Kidney epithelial cell (primary cell): ENCODE results near the gene UBR2. TPM values are rescaled to one million over a fixed set of nuclear protein-coding genes. Genes with fewer than 3 reads are reported as not detected.

ENCODE experiments used
- DNase-seq: peaks from one replicate; pipeline ENCODE4 v3.0.0-alpha.2; 2010; ENCODE audit warnings: low read depth
- H3K27me3 ChIP-seq: 2 replicates; pipeline ENCODE4 v1.6.0; 2011; ENCODE audit warnings: low read length; ENCODE audit not compliant: control insufficient read depth, insufficient read depth
- H3K36me3 ChIP-seq: 2 replicates; pipeline ENCODE4 v1.5.1; 2011; ENCODE audit warnings: low read length; ENCODE audit not compliant: control insufficient read depth, insufficient read depth
- H3K4me3 ChIP-seq: 2 replicates; pipeline ENCODE4 v1.5.1; 2011; ENCODE audit warnings: low read depth, mild to moderate bottlenecking, control low read depth, low read length
- total RNA-seq: library from RNA; depleted of rRNA; stranded (reverse); fragments of >200 nt; gene quantifications from 2 replicates; pipeline ENCODE4 v1.2.3, GENCODE V29; 2015
- TF ChIP-seq, protein P1 (sequence below): IDR thresholded peaks from 2 replicates; pipeline ENCODE4 v1.5.1; 2011; ENCODE audit warnings: mild to moderate bottlenecking, moderate library complexity, low read length, control low read depth, inconsistent platforms; ENCODE audit not compliant: insufficient read depth, poor library complexity, severe bottlenecking

UBR2 gene
- total RNA-seq, 1 donor from 2014 or later: 13.1 TPM

- H3K27me3 ChIP-seq: no peaks in the 10 kb centered on the region
- TF ChIP-seq, protein P1, sequence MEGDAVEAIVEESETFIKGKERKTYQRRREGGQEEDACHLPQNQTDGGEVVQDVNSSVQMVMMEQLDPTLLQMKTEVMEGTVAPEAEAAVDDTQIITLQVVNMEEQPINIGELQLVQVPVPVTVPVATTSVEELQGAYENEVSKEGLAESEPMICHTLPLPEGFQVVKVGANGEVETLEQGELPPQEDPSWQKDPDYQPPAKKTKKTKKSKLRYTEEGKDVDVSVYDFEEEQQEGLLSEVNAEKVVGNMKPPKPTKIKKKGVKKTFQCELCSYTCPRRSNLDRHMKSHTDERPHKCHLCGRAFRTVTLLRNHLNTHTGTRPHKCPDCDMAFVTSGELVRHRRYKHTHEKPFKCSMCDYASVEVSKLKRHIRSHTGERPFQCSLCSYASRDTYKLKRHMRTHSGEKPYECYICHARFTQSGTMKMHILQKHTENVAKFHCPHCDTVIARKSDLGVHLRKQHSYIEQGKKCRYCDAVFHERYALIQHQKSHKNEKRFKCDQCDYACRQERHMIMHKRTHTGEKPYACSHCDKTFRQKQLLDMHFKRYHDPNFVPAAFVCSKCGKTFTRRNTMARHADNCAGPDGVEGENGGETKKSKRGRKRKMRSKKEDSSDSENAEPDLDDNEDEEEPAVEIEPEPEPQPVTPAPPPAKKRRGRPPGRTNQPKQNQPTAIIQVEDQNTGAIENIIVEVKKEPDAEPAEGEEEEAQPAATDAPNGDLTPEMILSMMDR: peak; percentile 77
- DNase-seq: no peak
- H3K4me3 ChIP-seq: no peak overlapping the region
- no peaks in the 10 kb centered on the region for H3K36me3 ChIP-seq
These were observed 31.7 kb upstream of the UBR2 start for GRCh38 chr6:42532038-42532669.

GRCh38 chr6:42533794-42534193 is 30.0 kb upstream of the UBR2 start:
- TF ChIP-seq, protein P1: no peak
- no peaks in the 10 kb centered on the region for H3K27me3 ChIP-seq
- DNase-seq: no peak
- H3K4me3 ChIP-seq: no peak overlapping the region
- no peaks in the 10 kb centered on the region for H3K36me3 ChIP-seq

GRCh38 chr6:42537536-42537935 is 26.3 kb upstream of the UBR2 start:
- Histone ChIP-seq H3K4me3 (no peak overlapping the region), H3K36me3 (no peaks in the 10 kb centered on the region), H3K27me3 (no peaks in the 10 kb centered on the region)
- no peak for DNase-seq
- TF ChIP-seq, protein P1: no peak

DNA sequence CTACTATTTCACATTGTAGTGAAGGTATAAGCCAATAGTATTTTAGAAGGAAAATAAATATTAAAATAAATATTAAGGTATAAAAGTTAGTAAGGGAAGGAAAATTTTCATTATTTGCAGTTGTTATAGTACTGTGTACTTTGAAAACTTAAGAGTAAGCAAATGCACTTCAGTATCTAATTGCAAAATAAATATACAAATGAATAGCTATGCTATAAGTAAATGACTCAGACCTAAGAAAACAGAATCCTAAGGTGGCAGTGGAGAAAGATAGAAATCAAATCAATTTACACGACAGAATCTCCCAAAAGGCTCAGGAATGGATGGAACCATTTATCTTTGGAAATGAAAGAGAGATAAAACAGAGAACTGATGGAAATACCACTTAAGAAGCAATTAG is 24.7 kb upstream of the UBR2 start:
- no peaks in the 10 kb centered on the region for H3K36me3 ChIP-seq
- no peak for DNase-seq
- no peak overlapping the region for H3K4me3 ChIP-seq
- no peaks in the 10 kb centered on the region for H3K27me3 ChIP-seq
- TF ChIP-seq, protein P1: no peak

- no peak for DNase-seq
- TF ChIP-seq, protein P1: no peak
- Histone ChIP-seq H3K4me3 (no peak overlapping the region), H3K27me3 (no peaks in the 10 kb centered on the region), H3K36me3 (no peaks in the 10 kb centered on the region)
These were observed 18.5 kb upstream of the UBR2 start for GRCh38 chr6:42545226-42545773.
